ENCODE data around the gene SNRPD3.
"Not testable (repeated sequence)": the region's sequence is repeated elsewhere in the genome, so short reads cannot be mapped to it uniquely, and the experiment has no call there.

SNRPD3 gene

GRCh38 chr22:24593559-24593835, 37.7 kb downstream of the SNRPD3 start:
- not testable (repeated sequence) for DNase-seq

GRCh38 chr22:24593836-24594568, 38.2 kb downstream of the SNRPD3 start:
- no peak for DNase-seq

- no peak for DNase-seq
Observed at GRCh38 chr22:24594569-24595120, 38.8 kb downstream of the SNRPD3 start.

GRCh38 chr22:24595228-24595627, 39.4 kb downstream of the SNRPD3 start:
- no peak for DNase-seq

- DNase-seq, result no peak
Observed at GRCh38 chr22:24595863-24596262, 40.1 kb downstream of the SNRPD3 start.

GRCh38 chr22:24597076-24597475, 41.3 kb downstream of the SNRPD3 start:
- not testable (repeated sequence) for DNase-seq

- DNase-seq, result no peak
Observed at GRCh38 chr22:24599514-24599913, 43.7 kb downstream of the SNRPD3 start.

GRCh38 chr22:24599958-24600715, 44.3 kb downstream of the SNRPD3 start:
- DNase-seq, result not testable (repeated sequence)

GRCh38 chr22:24601217-24602104, 45.7 kb downstream of the SNRPD3 start:
- no peak for DNase-seq

- not testable (repeated sequence) for DNase-seq
Observed at GRCh38 chr22:24602105-24602749, 46.4 kb downstream of the SNRPD3 start.

- not testable (repeated sequence) for DNase-seq
Observed at GRCh38 chr22:24602847-24603769, 47.3 kb downstream of the SNRPD3 start, which contains the start of gene GGT1. GGT1 (plus strand) TSS chr22:24603193; CDS start chr22:24611082, 7,889 bp downstream.

- not testable (repeated sequence) for DNase-seq
Observed at GRCh38 chr22:24603770-24604629, 48.2 kb downstream of the SNRPD3 start.

GRCh38 chr22:24606340-24606739, 50.5 kb downstream of the SNRPD3 start:
- not testable (repeated sequence) for DNase-seq

GRCh38 chr22:24607429-24607983, 51.7 kb downstream of the SNRPD3 start:
- not testable (repeated sequence) for DNase-seq

- not testable (repeated sequence) for DNase-seq
Observed at GRCh38 chr22:24608327-24608726, 52.5 kb downstream of the SNRPD3 start.

- not testable (repeated sequence) for DNase-seq
Observed at GRCh38 chr22:24609888-24610287, 54.1 kb downstream of the SNRPD3 start.

- not testable (repeated sequence) for DNase-seq
Observed at GRCh38 chr22:24614794-24615193, 59.0 kb downstream of the SNRPD3 start.

GRCh38 chr22:24621244-24621643, 65.4 kb downstream of the SNRPD3 start:
- not testable (repeated sequence) for DNase-seq

- not testable (repeated sequence) for DNase-seq
Observed at GRCh38 chr22:24622596-24622995, 66.8 kb downstream of the SNRPD3 start.

Data from GOT3 (cell line).